Skeletal muscle satellite cell (primary cell): ENCODE data around the gene NT5C2.

ENCODE experiments used
- H3K27me3 ChIP-seq: 2 replicates; pipeline ENCODE4 v1.7.0; 2013; ENCODE audit warnings: low read length; ENCODE audit not compliant: control insufficient read depth, insufficient read depth
- H3K36me3 ChIP-seq: 2 replicates; pipeline ENCODE4 v1.7.0; 2013; ENCODE audit warnings: mild to moderate bottlenecking, control low read depth, low read length; ENCODE audit not compliant: insufficient read depth
- H3K4me1 ChIP-seq: 2 replicates; pipeline ENCODE4 v1.7.0; 2013; ENCODE audit warnings: low read length; ENCODE audit not compliant: control insufficient read depth, insufficient read depth
- H3K4me2 ChIP-seq: 2 replicates; pipeline ENCODE4 v1.7.0; 2013; ENCODE audit warnings: mild to moderate bottlenecking, low read length
- H3K4me3 ChIP-seq: 2 replicates; pipeline ENCODE4 v1.7.0; 2013; ENCODE audit warnings: low read length
- H3K9ac ChIP-seq: 2 replicates; pipeline ENCODE4 v1.7.0; 2013; ENCODE audit warnings: mild to moderate bottlenecking, low read depth, low read length, moderate library complexity
- H3K9me3 ChIP-seq: replicated peaks from 2 replicates; pipeline ENCODE4 v1.7.0; 2013; ENCODE audit warnings: mild to moderate bottlenecking, control low read depth, low read length

Gene NT5C2

GRCh38 chr10:103066141-103067098 lies 126.7 kb downstream of the NT5C2 start:
- Histone ChIP-seq H3K27me3 (peaks cover under 1% of the 10 kb centered on the region), H3K4me2 (no peak overlapping the region), H3K4me1 (no peaks in the 10 kb centered on the region), H3K9me3 (no peaks in the 10 kb centered on the region), H3K4me3 (no peak overlapping the region), H3K36me3 (no peaks in the 10 kb centered on the region), H3K9ac (no peak overlapping the region)

GRCh38 chr10:103064956-103065355 lies 128.1 kb downstream of the NT5C2 start:
- no peaks in the 10 kb centered on the region for H3K9me3 ChIP-seq
- H3K4me3 ChIP-seq = no peak overlapping the region
- H3K9ac ChIP-seq = no peak overlapping the region
- no peaks in the 10 kb centered on the region for H3K4me1 ChIP-seq
- H3K4me2 ChIP-seq = no peak overlapping the region
- no peaks in the 10 kb centered on the region for H3K27me3 ChIP-seq
- no peaks in the 10 kb centered on the region for H3K36me3 ChIP-seq

- H3K4me1 ChIP-seq = no peaks in the 10 kb centered on the region
- H3K27me3 ChIP-seq = no peaks in the 10 kb centered on the region
- H3K9ac ChIP-seq = no peak overlapping the region
- H3K9me3 ChIP-seq = no peaks in the 10 kb centered on the region
- H3K36me3 ChIP-seq = no peaks in the 10 kb centered on the region
- no peak overlapping the region for H3K4me3 ChIP-seq
- H3K4me2 ChIP-seq = no peak overlapping the region
These were observed 130.1 kb downstream of the NT5C2 start for GRCh38 chr10:103062854-103063590.

- no peaks in the 10 kb centered on the region for H3K27me3 ChIP-seq
- H3K9ac ChIP-seq = no peak overlapping the region
- no peak overlapping the region for H3K4me2 ChIP-seq
- no peaks in the 10 kb centered on the region for H3K4me1 ChIP-seq
- H3K4me3 ChIP-seq = no peak overlapping the region
- no peaks in the 10 kb centered on the region for H3K36me3 ChIP-seq
- no peaks in the 10 kb centered on the region for H3K9me3 ChIP-seq
These were observed 132.5 kb downstream of the NT5C2 start for GRCh38 chr10:103060575-103060974.

- Histone ChIP-seq H3K9ac (no peak overlapping the region), H3K4me2 (no peak overlapping the region), H3K27me3 (no peaks in the 10 kb centered on the region), H3K36me3 (no peaks in the 10 kb centered on the region), H3K4me1 (no peaks in the 10 kb centered on the region), H3K9me3 (no peaks in the 10 kb centered on the region), H3K4me3 (no peak overlapping the region)
These were observed 135.0 kb downstream of the NT5C2 start for GRCh38 chr10:103058034-103058433.

- no peaks in the 10 kb centered on the region for H3K4me1 ChIP-seq
- no peaks in the 10 kb centered on the region for H3K9me3 ChIP-seq
- no peak overlapping the region for H3K9ac ChIP-seq
- no peak overlapping the region for H3K4me2 ChIP-seq
- no peak overlapping the region for H3K4me3 ChIP-seq
- H3K36me3 ChIP-seq = no peaks in the 10 kb centered on the region
- no peaks in the 10 kb centered on the region for H3K27me3 ChIP-seq
These were observed 138.0 kb downstream of the NT5C2 start for GRCh38 chr10:103055105-103055504.

- H3K36me3 ChIP-seq = no peaks in the 10 kb centered on the region
- no peaks in the 10 kb centered on the region for H3K27me3 ChIP-seq
- no peak overlapping the region for H3K4me3 ChIP-seq
- H3K4me1 ChIP-seq = no peaks in the 10 kb centered on the region
- no peaks in the 10 kb centered on the region for H3K9me3 ChIP-seq
- no peak overlapping the region for H3K4me2 ChIP-seq
- no peak overlapping the region for H3K9ac ChIP-seq
These were observed 138.5 kb downstream of the NT5C2 start for GRCh38 chr10:103054621-103055020.

- no peaks in the 10 kb centered on the region for H3K4me1 ChIP-seq
- no peak overlapping the region for H3K4me3 ChIP-seq
- H3K36me3 ChIP-seq = no peaks in the 10 kb centered on the region
- no peaks in the 10 kb centered on the region for H3K9me3 ChIP-seq
- no peak overlapping the region for H3K4me2 ChIP-seq
- no peaks in the 10 kb centered on the region for H3K27me3 ChIP-seq
- no peak overlapping the region for H3K9ac ChIP-seq
These were observed 139.2 kb downstream of the NT5C2 start for GRCh38 chr10:103053659-103054581.

- no peaks in the 10 kb centered on the region for H3K27me3 ChIP-seq
- no peak overlapping the region for H3K9ac ChIP-seq
- no peak overlapping the region for H3K4me2 ChIP-seq
- no peaks in the 10 kb centered on the region for H3K4me1 ChIP-seq
- H3K4me3 ChIP-seq = no peak overlapping the region
- no peaks in the 10 kb centered on the region for H3K36me3 ChIP-seq
- H3K9me3 ChIP-seq = no peaks in the 10 kb centered on the region
These were observed 143.8 kb downstream of the NT5C2 start for GRCh38 chr10:103049237-103049636.

GRCh38 chr10:103047381-103047780 lies 145.7 kb downstream of the NT5C2 start:
- Histone ChIP-seq H3K27me3 (no peaks in the 10 kb centered on the region), H3K9me3 (no peaks in the 10 kb centered on the region), H3K4me1 (no peaks in the 10 kb centered on the region), H3K36me3 (no peaks in the 10 kb centered on the region), H3K4me3 (no peak overlapping the region), H3K4me2 (no peak overlapping the region), H3K9ac (no peak overlapping the region)

- Histone ChIP-seq H3K4me3 (no peak overlapping the region), H3K4me2 (no peak overlapping the region), H3K36me3 (no peaks in the 10 kb centered on the region), H3K27me3 (no peaks in the 10 kb centered on the region), H3K9me3 (no peaks in the 10 kb centered on the region), H3K4me1 (no peaks in the 10 kb centered on the region), H3K9ac (no peak overlapping the region)
These were observed 147.1 kb downstream of the NT5C2 start for GRCh38 chr10:103045961-103046360.
